ENCODE measurements around the gene TMEM107. TPM values are rescaled to one million over a fixed set of nuclear protein-coding genes. Genes with fewer than 3 reads are reported as not detected.

Gene TMEM107
- total and polyA plus RNA-seq, 10 of the 15 experiments (the other 5 are each of a cell fraction or from before 2014, with no cell fraction given), result 7.9 to 38.7 (median 22.9) TPM

DNA sequence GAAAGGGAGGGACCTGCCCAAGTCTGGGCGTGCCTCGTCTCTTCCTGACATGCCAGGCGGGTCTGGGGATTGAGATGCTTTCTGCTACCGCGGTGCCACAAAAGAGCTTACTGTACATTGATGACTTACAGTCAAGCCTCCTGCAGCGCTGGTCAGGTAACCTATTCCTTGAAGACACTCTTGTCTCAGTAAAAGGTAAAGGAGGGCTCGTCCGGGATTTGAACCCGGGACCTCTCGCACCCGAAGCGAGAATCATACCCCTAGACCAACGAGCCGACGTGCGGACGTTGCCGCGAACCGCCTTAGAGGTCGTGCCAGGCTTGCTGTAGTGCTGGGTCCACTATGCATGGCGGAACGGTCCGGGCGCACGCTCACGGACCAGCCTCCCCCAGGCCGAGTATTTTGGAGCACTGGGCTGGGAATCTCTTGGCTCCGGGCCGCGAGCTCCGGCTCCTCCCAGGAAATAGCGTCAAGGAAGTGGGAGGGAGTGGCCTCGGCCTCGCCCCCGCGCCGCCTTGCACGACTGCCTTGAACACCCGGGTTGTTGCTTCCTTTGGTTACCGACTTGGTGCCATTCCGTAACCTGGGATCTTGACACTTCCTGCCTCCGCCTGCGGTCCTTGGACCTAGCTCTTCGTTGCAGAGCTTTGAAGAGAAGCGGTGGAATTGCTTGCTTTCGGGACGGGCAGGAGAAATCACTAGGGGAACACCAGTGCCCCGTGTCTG is 46.6 kb upstream of the TMEM107 start (continued):
- no peak for TF ChIP-seq HDGF (IDR thresholded peaks at IDR 0.05)
- no peak for TF ChIP-seq TCF7 (IDR thresholded peaks at IDR 0.05; ENCODE audit: borderline replicate concordance)
- peak; percentile 80 for TF ChIP-seq YY1 (IDR thresholded peaks at IDR 0.05; ENCODE audit: low read depth, low read length)
- no peak for TF ChIP-seq NFIC (IDR thresholded peaks at IDR 0.05; ENCODE audit: low read depth, low read length)

DNA sequence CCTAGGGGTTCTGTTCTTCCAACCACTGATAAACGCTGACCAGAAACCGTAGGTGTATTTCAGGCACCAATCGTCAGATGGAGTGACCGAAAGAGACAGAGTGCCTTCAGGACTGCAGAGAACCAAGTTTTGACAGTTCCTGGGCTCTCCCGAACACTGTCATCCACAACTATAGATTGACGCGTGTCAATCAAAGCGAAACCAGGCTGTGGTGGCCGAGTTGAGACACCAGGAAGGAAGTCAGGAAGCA is 46.1 kb upstream of the TMEM107 start:
- intact Hi-C loops (cut with micrococcal nuclease; ENCODE audit: unreplicated experiment) (loop anchor here (1.0 to 5.0 kb wide), 5 partner anchors 25 to 103 kb away; no protein-coding TSS in a partner anchor), in situ Hi-C loops (cut with MboI) (loop anchor here (5.0 kb wide), 2 partner anchors 35 to 95 kb away; no protein-coding TSS in a partner anchor)
- CTCF ChIA-PET, result interaction anchor here (1.5 to 5.0 kb wide), 15 partner anchors 12 to 154 kb away, joined by 5 to 56 read pairs (median 12); partner anchors contain the start of genes ALOXE3, AURKB, BORCS6 and CTC1
- H2AFZ ChIP-seq (ENCODE audit: control insufficient read depth, low read depth, low read length), result peak overlapping the region; percentile 33
- POLR2A ChIA-PET, result interaction anchor here (1.0 to 9.0 kb wide), 15 partner anchors 12 to 102 kb away, joined by 3 to 161 read pairs (median 8); partner anchors contain the start of genes AURKB, BORCS6, CTC1 and PFAS
- no peaks in the 10 kb centered on the region for H3K9me3 ChIP-seq (replicated peaks; ENCODE audit: control insufficient read depth, insufficient read depth, low read length)
- RAD21 ChIA-PET (ENCODE audit: unreplicated experiment), result interaction anchor here (0.9 to 6.5 kb wide), 16 partner anchors 11 to 103 kb away, joined by 3 to 117 read pairs (median 9); partner anchors contain the start of genes AURKB, BORCS6, CTC1 and PFAS
- H3K4me1 ChIP-seq (ENCODE audit: control insufficient read depth, insufficient read depth, low read length), result peaks cover 27% of the 10 kb centered on the region
- no peak for DNase-seq (ENCODE audit: low read depth, low spot score)
- H3K79me2 ChIP-seq (ENCODE audit: control insufficient read depth, insufficient read depth, low read length), result no peaks in the 10 kb centered on the region
- no peaks in the 10 kb centered on the region for H4K20me1 ChIP-seq (ENCODE audit: control insufficient read depth, insufficient read depth)
- peak overlapping the region; percentile 99 for H3K4me2 ChIP-seq (ENCODE audit: control insufficient read depth, insufficient read depth)
- ATAC-seq, result no peak
- SMC1A ChIA-PET (ENCODE audit: uncharacterized antibody, unreplicated experiment), result interaction anchor here (1.5 to 6.7 kb wide), 12 partner anchors 11 to 103 kb away, joined by 4 to 64 read pairs (median 22); partner anchors contain the start of genes AURKB, BORCS6, CTC1 and PFAS
- peak overlapping the region; percentile 83 for H3K4me3 ChIP-seq
- H3K27ac ChIP-seq (ENCODE audit: control insufficient read depth, insufficient read depth), result peak overlapping the region; percentile 97
- no peak for FAIRE-seq
- WGBS (ENCODE audit: insufficient coverage, insufficient replicate concordance, low lambda C conversion rate, missing lambda C conversion rate), result 0% methylated on average over 9 of the region's 9 CpGs
- no TSS peak for BruUV-seq (replicated peaks)
- H3K9ac ChIP-seq (ENCODE audit: control insufficient read depth, insufficient read depth, low read length), result peak overlapping the region; percentile 95
- peaks cover 1 to 2% of the 10 kb centered on the region in 2 experiments; a peak in 2 of 4 replicates for H3K36me3 ChIP-seq (ENCODE audit: control insufficient read depth in 2 of 2, insufficient read depth in 2 of 2, low read length in 1 of 2)
- no peaks in the 10 kb centered on the region for H3K27me3 ChIP-seq (replicated peaks in 1 of 2; ENCODE audit: control insufficient read depth in 2 of 2, insufficient read depth in 2 of 2, low read length in 1 of 2)
- TF ChIP-seq EED (IDR thresholded peaks at IDR 0.05; ENCODE audit: low read depth), result peak; percentile 10; the same call in 1 of the 2 replicates
- TF ChIP-seq NRF1 (conservative IDR thresholded peaks at IDR 0.05; ENCODE audit: low read depth, low read length), result no peak
- TF ChIP-seq STAT3 (IDR thresholded peaks at IDR 0.05; ENCODE audit: low read depth, low read length), result no peak
- TF ChIP-seq RUNX3 (IDR thresholded peaks at IDR 0.05; ENCODE audit: low read length), result 0 out of 2 replicates have a peak, but pooled peaks have one; percentile 36
- TF ChIP-seq NR2C1 (IDR thresholded peaks at IDR 0.05), result no peak
- TF ChIP-seq YBX1 (IDR thresholded peaks at IDR 0.05), result no peak
- TF ChIP-seq, protein P1, sequence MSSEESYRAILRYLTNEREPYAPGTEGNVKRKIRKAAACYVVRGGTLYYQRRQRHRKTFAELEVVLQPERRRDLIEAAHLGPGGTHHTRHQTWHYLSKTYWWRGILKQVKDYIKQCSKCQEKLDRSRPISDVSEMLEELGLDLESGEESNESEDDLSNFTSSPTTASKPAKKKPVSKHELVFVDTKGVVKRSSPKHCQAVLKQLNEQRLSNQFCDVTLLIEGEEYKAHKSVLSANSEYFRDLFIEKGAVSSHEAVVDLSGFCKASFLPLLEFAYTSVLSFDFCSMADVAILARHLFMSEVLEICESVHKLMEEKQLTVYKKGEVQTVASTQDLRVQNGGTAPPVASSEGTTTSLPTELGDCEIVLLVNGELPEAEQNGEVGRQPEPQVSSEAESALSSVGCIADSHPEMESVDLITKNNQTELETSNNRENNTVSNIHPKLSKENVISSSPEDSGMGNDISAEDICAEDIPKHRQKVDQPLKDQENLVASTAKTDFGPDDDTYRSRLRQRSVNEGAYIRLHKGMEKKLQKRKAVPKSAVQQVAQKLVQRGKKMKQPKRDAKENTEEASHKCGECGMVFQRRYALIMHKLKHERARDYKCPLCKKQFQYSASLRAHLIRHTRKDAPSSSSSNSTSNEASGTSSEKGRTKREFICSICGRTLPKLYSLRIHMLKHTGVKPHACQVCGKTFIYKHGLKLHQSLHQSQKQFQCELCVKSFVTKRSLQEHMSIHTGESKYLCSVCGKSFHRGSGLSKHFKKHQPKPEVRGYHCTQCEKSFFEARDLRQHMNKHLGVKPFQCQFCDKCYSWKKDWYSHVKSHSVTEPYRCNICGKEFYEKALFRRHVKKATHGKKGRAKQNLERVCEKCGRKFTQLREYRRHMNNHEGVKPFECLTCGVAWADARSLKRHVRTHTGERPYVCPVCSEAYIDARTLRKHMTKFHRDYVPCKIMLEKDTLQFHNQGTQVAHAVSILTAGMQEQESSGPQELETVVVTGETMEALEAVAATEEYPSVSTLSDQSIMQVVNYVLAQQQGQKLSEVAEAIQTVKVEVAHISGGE (CRISPR knock-in tag; IDR thresholded peaks at IDR 0.05), result no peak
- no peak for TF ChIP-seq CBX3 (IDR thresholded peaks at IDR 0.05; ENCODE audit: borderline replicate concordance, low read depth)
- peak; percentile 93 for TF ChIP-seq DPF2 (IDR thresholded peaks at IDR 0.05)
- TF ChIP-seq BHLHE40 (IDR thresholded peaks at IDR 0.05; ENCODE audit: borderline replicate concordance in 1 of 2, low read depth in 2 of 2, low read length in 1 of 2), result no peak
- TF ChIP-seq NR2C2 (IDR thresholded peaks at IDR 0.05; ENCODE audit: borderline replicate concordance, control insufficient read depth, insufficient read length, low read depth), result no peak
